Measurements from ENCODE around the gene ZNF732.
"Not testable (repeated sequence)": the region's sequence is repeated elsewhere in the genome, so short reads cannot be mapped to it uniquely, and the experiment has no call there.

Gene ZNF732

DNA sequence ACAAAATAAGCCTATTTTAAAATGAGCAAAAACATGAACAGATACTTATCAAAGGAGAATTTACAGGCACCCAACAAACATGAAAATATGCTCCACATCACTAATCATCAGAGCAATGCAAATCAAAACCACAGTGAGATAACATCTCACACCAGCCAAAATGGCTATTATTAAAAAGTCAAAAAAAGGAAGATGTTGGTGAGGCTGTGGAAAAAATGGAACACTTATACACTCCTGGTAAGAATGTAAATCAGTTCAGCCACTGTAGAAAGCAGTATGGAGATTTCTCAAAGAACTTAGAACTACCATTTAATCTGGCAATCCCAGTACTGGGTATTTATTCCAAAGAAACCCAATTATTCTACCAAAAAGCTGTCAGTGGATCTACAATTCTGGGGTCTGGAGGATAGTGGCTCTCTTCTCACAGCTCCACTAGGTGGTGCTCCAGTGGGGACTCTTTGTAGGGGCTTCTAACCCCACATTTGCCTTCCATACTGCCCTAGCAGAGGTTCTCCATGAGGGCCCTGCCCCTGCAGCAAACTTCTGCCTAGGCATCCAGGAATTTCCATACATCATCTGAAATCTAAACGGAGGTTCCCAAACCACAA is 9.1 kb upstream of the ZNF732 start:
- Histone ChIP-seq H3K36me3 (ENCODE audit: control insufficient read depth in 5 of 5, insufficient read depth in 5 of 5, low read length in 5 of 5) (no peaks in the 10 kb centered on the region), H3K4me1 (ENCODE audit: control insufficient read depth in 5 of 5, insufficient read depth in 5 of 5, low read length in 5 of 5) (no peaks in the 10 kb centered on the region), H3K9ac (ENCODE audit: low read length in 5 of 5) (no peak overlapping the region), H3K4me3 (ENCODE audit: low read depth in 1 of 5, low read length in 5 of 5) (no peak overlapping the region), H3K27me3 (ENCODE audit: control insufficient read depth in 5 of 5, insufficient read depth in 4 of 5, low read length in 5 of 5) (no peaks in the 10 kb centered on the region), H3K27ac (ENCODE audit: low read depth, low read length) (no peak overlapping the region), H3K9me3 (ENCODE audit: control insufficient read depth in 5 of 5, low read length in 5 of 5) (peaks cover 0 to 28% (median 12%) of the 10 kb centered on the region in 5 donors)

DNA sequence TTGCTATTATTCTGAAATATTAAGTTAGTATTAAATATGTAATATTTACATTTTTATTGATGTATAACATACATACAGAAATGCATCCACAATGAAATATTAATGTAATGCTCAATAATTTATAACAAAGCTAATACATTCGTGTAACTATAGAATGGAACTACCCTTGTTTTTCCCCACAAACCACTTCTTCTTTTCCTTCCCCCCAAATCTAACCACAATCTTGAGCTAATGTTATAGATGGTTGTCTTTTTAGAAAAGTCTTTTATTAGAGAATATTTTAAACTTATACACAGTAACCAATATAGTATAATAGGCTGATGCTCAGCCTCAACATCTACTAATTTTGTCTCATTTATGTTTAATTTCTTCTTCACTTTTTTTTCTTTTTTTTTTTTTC is 4.5 kb upstream of the ZNF732 start:
- H3K36me3 ChIP-seq (ENCODE audit: control insufficient read depth in 5 of 5, insufficient read depth in 5 of 5, low read length in 5 of 5) = no peaks in the 10 kb centered on the region
- peaks cover 7 to 33% (median 20%) of the 10 kb centered on the region in 5 donors for H3K9me3 ChIP-seq (ENCODE audit: control insufficient read depth in 5 of 5, low read length in 5 of 5)
- no peak overlapping the region for H3K27ac ChIP-seq (ENCODE audit: low read depth, low read length)
- no peak overlapping the region for H3K9ac ChIP-seq (ENCODE audit: low read length in 5 of 5)
- H3K4me3 ChIP-seq (ENCODE audit: low read depth in 1 of 5, low read length in 5 of 5) = no peak overlapping the region
- peaks cover 0 to 2% (median 0%) of the 10 kb centered on the region in 5 donors for H3K4me1 ChIP-seq (ENCODE audit: control insufficient read depth in 5 of 5, insufficient read depth in 5 of 5, low read length in 5 of 5)
- peaks cover 0 to 7% (median 4%) of the 10 kb centered on the region in 5 donors for H3K27me3 ChIP-seq (ENCODE audit: control insufficient read depth in 5 of 5, insufficient read depth in 4 of 5, low read length in 5 of 5)

DNA sequence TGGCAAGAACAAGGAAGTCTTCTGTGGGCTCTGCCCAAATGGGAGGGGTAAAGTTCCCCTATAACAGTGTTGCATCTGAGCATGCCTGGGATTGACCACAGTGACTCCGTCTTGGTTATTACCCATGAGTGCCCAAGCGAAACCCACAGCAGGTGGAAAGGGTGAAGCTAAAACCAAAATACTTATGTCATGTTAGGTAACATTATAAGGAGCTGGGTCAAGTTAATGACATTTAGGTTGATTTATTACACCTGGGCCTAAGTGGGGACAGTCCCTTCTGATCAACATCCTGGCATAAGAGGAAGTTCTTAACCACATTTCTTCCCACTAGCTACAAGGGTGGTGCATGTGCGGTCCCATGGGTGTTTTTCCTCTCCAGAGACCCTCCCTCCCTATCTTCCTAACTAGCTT is 1.3 kb upstream of the ZNF732 start:
- H3K4me3 ChIP-seq (ENCODE audit: low read depth in 1 of 5, low read length in 5 of 5) = no peak overlapping the region
- H3K27ac ChIP-seq (ENCODE audit: low read depth, low read length) = no peak overlapping the region
- peaks cover 7 to 38% (median 36%) of the 10 kb centered on the region in 5 donors for H3K9me3 ChIP-seq (ENCODE audit: control insufficient read depth in 5 of 5, low read length in 5 of 5)
- peaks cover 0 to 3% (median 0%) of the 10 kb centered on the region in 5 donors for H3K4me1 ChIP-seq (ENCODE audit: control insufficient read depth in 5 of 5, insufficient read depth in 5 of 5, low read length in 5 of 5)
- no peak overlapping the region for H3K9ac ChIP-seq (ENCODE audit: low read length in 5 of 5)
- H3K27me3 ChIP-seq (ENCODE audit: control insufficient read depth in 5 of 5, insufficient read depth in 4 of 5, low read length in 5 of 5) = peaks cover 0 to 13% (median 7%) of the 10 kb centered on the region in 5 donors
- no peaks in the 10 kb centered on the region for H3K36me3 ChIP-seq (ENCODE audit: control insufficient read depth in 5 of 5, insufficient read depth in 5 of 5, low read length in 5 of 5)

DNA sequence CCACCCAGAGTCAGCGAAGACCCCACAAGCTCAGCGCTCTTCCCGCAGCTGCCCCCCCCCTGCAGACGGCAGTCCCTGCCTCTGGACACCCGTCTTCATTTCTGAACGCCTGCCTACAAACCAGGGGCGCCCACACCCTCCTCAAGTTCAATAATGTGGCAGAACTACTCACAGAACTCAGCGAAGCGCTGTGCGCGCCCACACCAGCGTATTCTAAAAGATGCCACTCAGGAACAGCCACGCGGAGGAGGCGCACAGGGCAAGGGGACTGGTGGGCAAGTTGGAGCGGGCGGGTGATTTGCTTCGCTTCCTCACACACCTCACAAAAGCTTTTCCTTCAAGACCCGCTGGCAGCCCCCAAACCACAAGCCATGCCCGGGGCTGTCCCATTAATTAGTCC is 758 bp downstream of the ZNF732 start:
- H3K9ac ChIP-seq (ENCODE audit: low read length in 5 of 5); H3K4me1 ChIP-seq (ENCODE audit: control insufficient read depth in 5 of 5, insufficient read depth in 5 of 5, low read length in 5 of 5); H3K27ac ChIP-seq (ENCODE audit: low read depth, low read length); H3K36me3 ChIP-seq (ENCODE audit: control insufficient read depth in 5 of 5, insufficient read depth in 5 of 5, low read length in 5 of 5): not testable (repeated sequence)
- Histone ChIP-seq H3K4me3 (ENCODE audit: low read depth in 1 of 5, low read length in 5 of 5) (peak overlapping the region in 3 of 5 donors; percentile 50 to 60 (median 55)), H3K9me3 (ENCODE audit: control insufficient read depth in 5 of 5, low read length in 5 of 5) (peaks cover 7 to 39% (median 30%) of the 10 kb centered on the region in 5 donors), H3K27me3 (ENCODE audit: control insufficient read depth in 5 of 5, insufficient read depth in 4 of 5, low read length in 5 of 5) (peaks cover 0 to 13% (median 7%) of the 10 kb centered on the region in 5 donors)

DNA sequence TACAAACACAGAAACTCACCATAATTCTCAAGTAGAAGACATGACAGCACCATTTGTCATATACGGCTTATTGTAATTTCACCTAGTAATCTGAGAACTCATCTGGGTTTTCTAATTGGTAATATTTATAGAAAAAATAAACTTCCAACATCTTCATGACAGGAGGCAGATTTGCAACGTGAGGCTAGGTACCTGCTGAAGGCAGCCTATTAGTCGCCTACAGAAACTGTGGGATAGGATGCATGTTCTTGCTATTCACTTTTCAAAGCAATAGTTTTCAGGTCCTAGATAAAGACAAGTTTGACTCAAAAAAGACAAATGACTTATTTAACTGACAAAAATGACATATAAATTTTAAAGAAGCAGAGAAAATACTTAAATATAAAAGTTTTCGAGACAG is 2.9 kb downstream of the ZNF732 start:
- Histone ChIP-seq H3K36me3 (ENCODE audit: control insufficient read depth in 5 of 5, insufficient read depth in 5 of 5, low read length in 5 of 5) (no peaks in the 10 kb centered on the region), H3K4me1 (ENCODE audit: control insufficient read depth in 5 of 5, insufficient read depth in 5 of 5, low read length in 5 of 5) (peaks cover 0 to 3% (median 0%) of the 10 kb centered on the region in 5 donors), H3K27me3 (ENCODE audit: control insufficient read depth in 5 of 5, insufficient read depth in 4 of 5, low read length in 5 of 5) (peaks cover 0 to 13% (median 7%) of the 10 kb centered on the region in 5 donors), H3K4me3 (ENCODE audit: low read depth in 1 of 5, low read length in 5 of 5) (no peak overlapping the region), H3K27ac (ENCODE audit: low read depth, low read length) (no peak overlapping the region), H3K9me3 (ENCODE audit: control insufficient read depth in 5 of 5, low read length in 5 of 5) (peaks cover 11 to 41% (median 39%) of the 10 kb centered on the region in 5 donors), H3K9ac (ENCODE audit: low read length in 5 of 5) (no peak overlapping the region)

DNA sequence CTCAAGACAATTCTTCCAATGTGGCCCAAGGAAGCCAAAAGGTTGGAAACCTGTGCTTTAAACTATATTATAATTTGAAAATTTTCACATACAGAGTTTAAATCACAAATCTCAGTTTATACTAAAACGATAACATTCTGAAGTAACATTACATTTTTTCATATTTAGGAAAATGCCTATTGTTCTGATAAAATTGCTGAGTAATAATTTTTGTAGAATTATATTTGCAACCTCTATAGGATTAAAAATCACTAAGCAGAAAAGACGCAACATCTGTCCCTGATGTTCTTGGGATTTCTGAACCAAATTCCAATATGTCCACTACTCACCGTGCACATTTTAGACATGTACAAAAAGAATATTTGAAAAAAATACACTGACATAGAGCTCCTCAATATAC is 10.5 kb downstream of the ZNF732 start:
- Histone ChIP-seq H3K9ac (ENCODE audit: low read length in 5 of 5) (no peak overlapping the region), H3K27me3 (ENCODE audit: control insufficient read depth in 5 of 5, insufficient read depth in 4 of 5, low read length in 5 of 5) (no peaks in the 10 kb centered on the region), H3K9me3 (ENCODE audit: control insufficient read depth in 5 of 5, low read length in 5 of 5) (peaks cover 7 to 39% (median 19%) of the 10 kb centered on the region in 5 donors), H3K27ac (ENCODE audit: low read depth, low read length) (no peak overlapping the region), H3K4me1 (ENCODE audit: control insufficient read depth in 5 of 5, insufficient read depth in 5 of 5, low read length in 5 of 5) (no peaks in the 10 kb centered on the region), H3K36me3 (ENCODE audit: control insufficient read depth in 5 of 5, insufficient read depth in 5 of 5, low read length in 5 of 5) (no peaks in the 10 kb centered on the region), H3K4me3 (ENCODE audit: low read depth in 1 of 5, low read length in 5 of 5) (no peak overlapping the region)

DNA sequence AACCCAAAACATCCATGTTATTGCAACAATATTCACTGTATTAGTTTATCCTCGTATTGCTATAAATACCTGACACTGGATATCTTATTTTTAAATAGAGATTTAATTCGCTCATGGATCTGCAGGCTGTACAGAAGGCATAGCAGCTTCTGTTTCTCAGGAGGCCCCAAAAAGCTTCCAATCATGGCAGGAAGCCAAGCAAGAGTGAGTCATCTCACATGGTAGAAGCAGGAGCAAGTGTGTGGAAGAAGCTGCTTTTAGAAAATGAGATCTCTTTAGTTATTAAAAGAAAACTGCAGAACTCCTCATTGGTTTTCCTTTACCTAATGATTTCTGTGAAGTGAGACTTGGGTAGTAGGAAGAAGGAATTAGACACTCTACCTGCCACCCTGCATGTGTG is 16.4 kb downstream of the ZNF732 start:
- Histone ChIP-seq H3K27me3 (ENCODE audit: control insufficient read depth in 5 of 5, insufficient read depth in 4 of 5, low read length in 5 of 5) (no peaks in the 10 kb centered on the region), H3K9ac (ENCODE audit: low read length in 5 of 5) (no peak overlapping the region), H3K4me1 (ENCODE audit: control insufficient read depth in 5 of 5, insufficient read depth in 5 of 5, low read length in 5 of 5) (no peaks in the 10 kb centered on the region), H3K27ac (ENCODE audit: low read depth, low read length) (no peak overlapping the region), H3K36me3 (ENCODE audit: control insufficient read depth in 5 of 5, insufficient read depth in 5 of 5, low read length in 5 of 5) (no peaks in the 10 kb centered on the region), H3K9me3 (ENCODE audit: control insufficient read depth in 5 of 5, low read length in 5 of 5) (peaks cover 13 to 48% (median 32%) of the 10 kb centered on the region in 5 donors), H3K4me3 (ENCODE audit: low read depth in 1 of 5, low read length in 5 of 5) (no peak overlapping the region)

DNA sequence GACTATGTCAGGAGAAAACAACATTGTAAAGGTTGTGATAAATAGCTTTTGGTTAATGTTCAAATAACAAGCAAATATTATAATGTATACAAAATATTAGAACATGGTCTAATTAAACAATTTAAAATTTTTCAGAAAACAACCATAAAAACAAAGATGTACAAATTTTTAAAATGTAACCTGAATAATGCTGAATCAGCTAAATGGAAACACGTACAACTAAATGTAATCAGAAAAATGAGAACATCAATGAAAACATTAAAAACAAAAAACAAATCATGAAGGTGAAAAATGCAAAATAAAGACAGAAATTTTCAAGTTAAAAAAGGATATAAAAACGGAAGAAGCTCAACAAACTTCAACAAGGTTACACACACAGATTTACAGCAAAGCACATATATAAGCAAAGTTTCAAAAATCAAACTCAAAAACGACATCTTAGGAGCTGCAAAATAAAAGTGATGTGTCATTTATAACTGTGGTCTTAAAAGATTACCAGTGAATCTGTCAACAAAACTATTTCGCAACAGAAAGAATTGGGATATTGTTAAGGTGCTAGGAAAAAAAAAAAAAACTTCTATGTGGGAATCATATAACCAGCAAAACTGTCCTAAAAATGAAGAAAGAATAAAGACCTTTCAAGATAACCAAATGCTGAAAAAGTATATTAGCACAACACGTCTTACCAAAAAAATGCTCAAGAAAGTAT is 31.8 kb downstream of the ZNF732 start:
- Histone ChIP-seq H3K27me3 (ENCODE audit: control insufficient read depth in 5 of 5, insufficient read depth in 4 of 5, low read length in 5 of 5) (no peaks in the 10 kb centered on the region), H3K9me3 (ENCODE audit: control insufficient read depth in 5 of 5, low read length in 5 of 5) (peaks cover 62 to 87% (median 74%) of the 10 kb centered on the region in 5 donors), H3K4me1 (ENCODE audit: control insufficient read depth in 5 of 5, insufficient read depth in 5 of 5, low read length in 5 of 5) (no peaks in the 10 kb centered on the region), H3K36me3 (ENCODE audit: control insufficient read depth in 5 of 5, insufficient read depth in 5 of 5, low read length in 5 of 5) (peaks cover 0 to 19% (median 0%) of the 10 kb centered on the region in 5 donors), H3K27ac (ENCODE audit: low read depth, low read length) (no peak overlapping the region), H3K4me3 (ENCODE audit: low read depth in 1 of 5, low read length in 5 of 5) (peak overlapping the region in 3 of 5 donors; percentile 18 to 47 (median 44)), H3K9ac (ENCODE audit: low read length in 5 of 5) (no peak overlapping the region)

- Histone ChIP-seq H3K9ac (ENCODE audit: low read length in 5 of 5) (no peak overlapping the region), H3K9me3 (ENCODE audit: control insufficient read depth in 5 of 5, low read length in 5 of 5) (peaks cover 53 to 81% (median 66%) of the 10 kb centered on the region in 5 donors), H3K27me3 (ENCODE audit: control insufficient read depth in 5 of 5, insufficient read depth in 4 of 5, low read length in 5 of 5) (no peaks in the 10 kb centered on the region), H3K27ac (ENCODE audit: low read depth, low read length) (no peak overlapping the region), H3K4me3 (ENCODE audit: low read depth in 1 of 5, low read length in 5 of 5) (peak overlapping the region in 3 of 5 donors; percentile 6 to 47 (median 18)), H3K36me3 (ENCODE audit: control insufficient read depth in 5 of 5, insufficient read depth in 5 of 5, low read length in 5 of 5) (peaks cover 0 to 19% (median 0%) of the 10 kb centered on the region in 5 donors), H3K4me1 (ENCODE audit: control insufficient read depth in 5 of 5, insufficient read depth in 5 of 5, low read length in 5 of 5) (no peaks in the 10 kb centered on the region)
Observed at GRCh38 chr4:271492-272103, 33.7 kb downstream of the ZNF732 start.

GRCh38 chr4:259240-259639 is 46.0 kb downstream of the ZNF732 start:
- H3K36me3 ChIP-seq (ENCODE audit: control insufficient read depth in 5 of 5, insufficient read depth in 5 of 5, low read length in 5 of 5); H3K4me1 ChIP-seq (ENCODE audit: control insufficient read depth in 5 of 5, insufficient read depth in 5 of 5, low read length in 5 of 5): not testable (repeated sequence)
- H3K9me3 ChIP-seq (ENCODE audit: control insufficient read depth in 5 of 5, low read length in 5 of 5) = peaks cover 57 to 92% (median 76%) of the 10 kb centered on the region in 5 donors

More at GRCh38 chr4:259240-259639, 46.0 kb downstream of the ZNF732 start:
- H3K9ac ChIP-seq (ENCODE audit: low read length in 5 of 5); H3K27ac ChIP-seq (ENCODE audit: low read depth, low read length); H3K27me3 ChIP-seq (ENCODE audit: control insufficient read depth in 5 of 5, insufficient read depth in 4 of 5, low read length in 5 of 5): not testable (repeated sequence)
- peak overlapping the region in 1 of 5 donors; percentile 48 for H3K4me3 ChIP-seq (ENCODE audit: low read depth in 1 of 5, low read length in 5 of 5)
